H1 (cell line): ENCODE data around the gene IL18R1. TPM values are rescaled to one million over a fixed set of nuclear protein-coding genes. Genes with fewer than 3 reads are reported as not detected.

Experiments used
- CTCF ChIA-PET: fragments of 300-600 bp; sonication (Branson Sonifier 250); formaldehyde crosslinking; loops from one replicate; lab custom pipeline; 2021; ENCODE audit not compliant: partially characterized antibody; lab: Charles Lee
- POLR2A ChIA-PET: fragments of 300-600 bp; sonication (Branson Sonifier 250); formaldehyde crosslinking; loops from one replicate; lab custom pipeline; 2021; ENCODE audit warnings: inconsistent platforms; ENCODE audit not compliant: partially characterized antibody; lab: Charles Lee
- DNase-seq, 2 experiments: peaks; one replicate each; pipeline versions ENCODE4 v3.0.0 to v3.0.0-alpha.2; 2010 to 2022; ENCODE audit warnings: low spot score in 2 of 2, low read depth in 1 of 2, mixed read lengths in 1 of 2
- FAIRE-seq: peaks from 2 replicates; lab custom pipeline; 2011; peaks lifted over from hg19 to GRCh38; lab: Jason Lieb, UNC
- H2AFZ ChIP-seq: 2 replicates; pipeline ENCODE4 v1.8.1; 2012; ENCODE audit warnings: low read length, inconsistent platforms
- H2AK5ac ChIP-seq: 2 replicates; pipeline ENCODE4 v1.6.1; 2013; ENCODE audit warnings: low read depth, low read length
- H2BK120ac ChIP-seq: replicated peaks from 2 replicates; pipeline ENCODE3; 2013; ENCODE audit warnings: low read depth, low read length, inconsistent platforms
- H2BK12ac ChIP-seq: 2 replicates; pipeline ENCODE4 v1.6.1; 2013; ENCODE audit warnings: low read depth, low read length
- H2BK15ac ChIP-seq: 2 replicates; pipeline ENCODE4 v1.6.1; 2013; ENCODE audit warnings: low read length
- H2BK20ac ChIP-seq: 2 replicates; pipeline ENCODE4 v1.6.1; 2013; ENCODE audit warnings: low read length
- H2BK5ac ChIP-seq: 2 replicates; pipeline ENCODE4 v1.6.1; 2013; ENCODE audit warnings: low read depth, low read length
- H3K14ac ChIP-seq: 2 replicates; pipeline ENCODE4 v1.6.1; 2013; ENCODE audit warnings: inconsistent platforms; ENCODE audit not compliant: insufficient read length
- H3K18ac ChIP-seq: 2 replicates; pipeline ENCODE4 v1.6.1; 2013; ENCODE audit warnings: low read length; ENCODE audit errors: extremely low read depth
- H3K23ac ChIP-seq: 2 replicates; pipeline ENCODE4 v1.6.1; 2013; ENCODE audit warnings: inconsistent platforms; ENCODE audit not compliant: insufficient read length
- H3K23me2 ChIP-seq: 2 replicates; pipeline ENCODE4 v1.6.1; 2013; ENCODE audit warnings: low read depth, low read length
- H3K27ac ChIP-seq: 2 replicates; pipeline ENCODE4 v1.6.1; 2011; ENCODE audit warnings: low read depth, low read length, inconsistent platforms
- H3K27me3 ChIP-seq, 4 experiments: replicated peaks in 1 of 4; 1 replicate in 1 of 4; 2 replicates in 3 of 4; pipeline versions ENCODE4 v1.6.1 to v1.8.1; 2011 to 2013; ENCODE audit warnings: low read length in 3 of 4, mild to moderate bottlenecking in 3 of 4, inconsistent platforms in 2 of 4, mixed read lengths in 2 of 4, moderate library complexity in 1 of 4; ENCODE audit not compliant: control insufficient read depth in 3 of 4, insufficient read depth in 3 of 4; ENCODE audit errors: extremely low read depth in 1 of 4
- H3K36me3 ChIP-seq, 4 experiments: 2 replicates each; pipeline versions ENCODE4 v1.6.1 to v1.8.1; 2011 to 2013; ENCODE audit warnings: mild to moderate bottlenecking in 4 of 4, low read length in 3 of 4, moderate library complexity in 2 of 4, control low read depth in 1 of 4, inconsistent platforms in 1 of 4; ENCODE audit not compliant: insufficient read depth in 4 of 4, control insufficient read depth in 2 of 4
- H3K4ac ChIP-seq: replicated peaks from 2 replicates; pipeline ENCODE3; 2013; ENCODE audit warnings: low read length, low read depth, mixed read lengths, inconsistent platforms; ENCODE audit not compliant: insufficient read length
- H3K4me1 ChIP-seq, 4 experiments: replicated peaks in 1 of 4; 1 replicate in 1 of 4; 2 replicates in 3 of 4; pipeline versions ENCODE4 v1.6.1 to v1.8.1; 2011 to 2013; ENCODE audit warnings: low read length in 3 of 4, inconsistent platforms in 2 of 4, mixed read lengths in 1 of 4; ENCODE audit not compliant: insufficient read depth in 4 of 4, control insufficient read depth in 3 of 4
- H3K4me2 ChIP-seq, 2 experiments: 2 replicates each; pipeline versions ENCODE4 v1.6.1 to v1.8.1; 2011 to 2013; ENCODE audit warnings: low read depth in 2 of 2, low read length in 2 of 2, control low read depth in 1 of 2, inconsistent platforms in 1 of 2, mild to moderate bottlenecking in 1 of 2; ENCODE audit not compliant: insufficient read depth in 1 of 2
- H3K4me3 ChIP-seq, 4 experiments: fragments of 200-600, 300-600 bp in 1 of 4; sonication (generic), shearing (Covaris generic), sonication (Bioruptor Twin) in 1 of 4; 2 replicates each; pipeline versions ENCODE4 v1.5.1 to v1.8.1; 2011 to 2016; ENCODE audit warnings: low read length in 4 of 4, low read depth in 3 of 4, control low read depth in 2 of 4, inconsistent platforms in 2 of 4, mild to moderate bottlenecking in 2 of 4, mixed read lengths in 1 of 4, moderate library complexity in 1 of 4; ENCODE audit not compliant: insufficient read depth in 2 of 4; ENCODE audit errors: extremely low read depth in 1 of 4
- H3K56ac ChIP-seq: replicated peaks from 2 replicates; pipeline ENCODE3; 2013; ENCODE audit warnings: low read depth, mild to moderate bottlenecking, mixed read lengths, low read length, inconsistent platforms; ENCODE audit not compliant: insufficient read length
- H3K79me1 ChIP-seq: 2 replicates; pipeline ENCODE4 v1.6.1; 2013; ENCODE audit warnings: low read depth, low read length, control low read depth
- H3K79me2 ChIP-seq, 2 experiments: 2 replicates each; pipeline versions ENCODE4 v1.6.1 to v1.8.1; 2012 to 2013; ENCODE audit warnings: low read length in 2 of 2, mild to moderate bottlenecking in 2 of 2, inconsistent platforms in 1 of 2; ENCODE audit not compliant: insufficient read depth in 2 of 2, control insufficient read depth in 1 of 2
- H3K9ac ChIP-seq, 4 experiments: replicated peaks in 1 of 4; 1 replicate in 1 of 4; 2 replicates in 3 of 4; pipeline versions ENCODE4 v1.6.1 to v1.8.1; 2011 to 2013; ENCODE audit warnings: low read depth in 3 of 4, low read length in 3 of 4, control low read depth in 2 of 4, mild to moderate bottlenecking in 2 of 4, moderate library complexity in 2 of 4, inconsistent platforms in 1 of 4; ENCODE audit errors: extremely low read depth in 1 of 4
- H3K9me3 ChIP-seq, 2 experiments: 2 replicates each; pipeline versions ENCODE4 v1.6.1 to v1.8.1; 2012 to 2013; ENCODE audit warnings: mild to moderate bottlenecking in 2 of 2, moderate library complexity in 2 of 2, control low read depth in 1 of 2, inconsistent platforms in 1 of 2, low read depth in 1 of 2, low read length in 1 of 2, mixed read lengths in 1 of 2; ENCODE audit not compliant: insufficient read depth in 2 of 2
- H4K20me1 ChIP-seq, 2 experiments: replicated peaks in 1 of 2; 2 replicates each; pipeline versions ENCODE3 to v1.8.1; 2011 to 2013; ENCODE audit warnings: inconsistent platforms in 2 of 2, low read length in 2 of 2, mild to moderate bottlenecking in 1 of 2; ENCODE audit not compliant: insufficient read depth in 2 of 2, control insufficient read depth in 1 of 2
- H4K5ac ChIP-seq: 2 replicates; pipeline ENCODE4 v1.6.1; 2013; ENCODE audit warnings: low read length, low read depth, mixed read lengths, inconsistent platforms; ENCODE audit not compliant: insufficient read length
- H4K8ac ChIP-seq: 2 replicates; pipeline ENCODE4 v1.8.0; 2013; ENCODE audit warnings: mild to moderate bottlenecking, moderate library complexity, low read length, inconsistent platforms; ENCODE audit not compliant: insufficient read depth; ENCODE audit errors: extremely low read depth
- H4K91ac ChIP-seq: replicated peaks from 2 replicates; pipeline ENCODE3; 2013; ENCODE audit warnings: low read length, mixed read lengths, inconsistent platforms; ENCODE audit not compliant: insufficient read length
- BCL11A ChIP-seq, 2 experiments: IDR thresholded peaks; one replicate each; pipeline ENCODE4 v1.6.1; 2011; ENCODE audit warnings: low read depth in 2 of 2, low read length in 2 of 2, mild to moderate bottlenecking in 2 of 2
- CBX8 ChIP-seq: fragments of 300-800, 300-1000 bp; sonication (generic); IDR thresholded peaks from 2 replicates; pipeline ENCODE4 v1.7.1; 2016; ENCODE audit warnings: low read depth, low read length, borderline replicate concordance
- GABPA ChIP-seq: IDR thresholded peaks from 2 replicates; pipeline ENCODE4 v1.6.1; 2011; ENCODE audit warnings: mild to moderate bottlenecking, low read length, moderate library complexity, borderline replicate concordance; ENCODE audit not compliant: insufficient read depth
- SAP30 ChIP-seq: fragments of 300-600 bp; sonication (generic); IDR thresholded peaks from 2 replicates; pipeline ENCODE4 v1.7.1; 2012; ENCODE audit warnings: low read length, moderate library complexity, mild to moderate bottlenecking, inconsistent platforms; ENCODE audit not compliant: insufficient read depth, insufficient replicate concordance
- SIN3A ChIP-seq, 2 experiments: IDR thresholded peaks in 1 of 2; conservative IDR thresholded peaks in 1 of 2; 2 replicates each; pipeline ENCODE4 v1.6.1; 2011 to 2012; ENCODE audit warnings: low read length in 2 of 2, improper control_type of control experiment in 1 of 2, low read depth in 1 of 2, mild to moderate bottlenecking in 1 of 2
- SUZ12 ChIP-seq: fragments of 200-600 bp; sonication (generic); IDR thresholded peaks from 2 replicates; pipeline ENCODE4 v1.6.1; 2012; ENCODE audit warnings: mild to moderate bottlenecking, inconsistent platforms, low read length, moderate library complexity, mixed read lengths
- WGBS, 2 experiments: shearing (Covaris generic) in 1 of 2; methylation state at CpG; one replicate each; pipeline versions ENCODE4 v1.1.6 to v1.1.7; 2013 to 2015; ENCODE audit warnings: low lambda C conversion rate in 2 of 2, mixed read lengths in 2 of 2, inconsistent platforms in 1 of 2, low coverage in 1 of 2, missing lambda C conversion rate in 1 of 2; ENCODE audit not compliant: insufficient replicate concordance in 2 of 2, insufficient coverage in 1 of 2, insufficient read length in 1 of 2; ENCODE audit errors: extremely low coverage in 1 of 2, missing lambda C conversion rate in 1 of 2; 5-methylcytosine and 5-hydroxymethylcytosine counted together
- polyA plus RNA-seq, 7 experiments: library from polyadenylated mRNA; depleted of rRNA in 3 of 7; stranded (reverse) in 5 of 7; unstranded in 2 of 7; fragments of >200 nt in 5 of 7; fragments of 200-250 nt in 2 of 7; gene quantifications; 1 replicate in 5 of 7; 2 replicates in 1 of 7; 4 replicates in 1 of 7; pipeline versions ENCODE4 v1.2.1 to v1.2.3, GENCODE V29; 2011 to 2013; ENCODE audit warnings: missing spikeins in 2 of 7, mixed read lengths in 2 of 7
- total RNA-seq: library from RNA; stranded (reverse); fragmentation: NEBNext Ultra II Directional; extraction: Animal tissue kit (Norgen Biotek cat#: 25700); gene quantifications from 2 replicates; pipeline ENCODE4 v1.2.1, GENCODE V29; 2021

The IL18R1 gene
- total and polyA plus RNA-seq, 2 of the 8 experiments (the other 6 are each of a cell fraction or from before 2014, with no cell fraction given) = 0.54 TPM; not detected in 1

- Histone ChIP-seq H3K9ac (no peak overlapping the region), H3K27me3 (no peaks in the 10 kb centered on the region), H2BK5ac (no peak overlapping the region), H3K23ac (no peak overlapping the region), H3K27ac (no peak overlapping the region), H3K14ac (no peak overlapping the region), H3K36me3 (no peaks in the 10 kb centered on the region; a peak in 1 of 8 replicates), H4K20me1 (no peaks in the 10 kb centered on the region), H4K91ac (no peak overlapping the region), H4K5ac (no peak overlapping the region), H2AFZ (no peak overlapping the region), H3K18ac (no peak overlapping the region), H3K79me1 (no peaks in the 10 kb centered on the region), H2BK15ac (no peak overlapping the region), H3K9me3 (peaks cover 6 to 7% of the 10 kb centered on the region in 2 experiments; a peak in 2 of 4 replicates), H2BK12ac (no peak overlapping the region), H3K4me2 (no peak overlapping the region), H3K56ac (no peak overlapping the region), H3K23me2 (no peaks in the 10 kb centered on the region; the same call in 1 of the 2 replicates), H2BK20ac (no peak overlapping the region), H3K4me3 (no peak overlapping the region), H4K8ac (no peak overlapping the region), H3K4me1 (no peaks in the 10 kb centered on the region), H3K79me2 (no peaks in the 10 kb centered on the region), H2AK5ac (no peak overlapping the region), H3K4ac (no peak overlapping the region), H2BK120ac (no peak overlapping the region)
- 81% methylated on average over 3 of the region's 3 CpGs; no CpG with 5 or more reads in 1 of the 2 experiments for WGBS, 2 experiments
- POLR2A ChIA-PET = no interaction called here
- no peak for FAIRE-seq
- CTCF ChIA-PET = interaction anchor here (1.5 kb wide), 1 partner anchor 57 kb away, joined by 3 read pairs; no protein-coding TSS in a partner anchor
- TF ChIP-seq CBX8 = no peak
- TF ChIP-seq GABPA = no peak
- TF ChIP-seq SAP30 = no peak
- no peak for TF ChIP-seq SIN3A (conservative IDR thresholded peaks at IDR 0.05 in 1 of 2, IDR thresholded peaks at IDR 0.05 in 1 of 2; ENCODE audit: low read depth in 1 of 2, low read length in 2 of 2)
- no peak for TF ChIP-seq BCL11A (IDR thresholded peaks at IDR 0.05; ENCODE audit: low read depth in 2 of 2, low read length in 2 of 2)
- no peak for TF ChIP-seq SUZ12
- no peak for DNase-seq
These were observed 30.4 kb downstream of the IL18R1 start for GRCh38 chr2:102386004-102386403.
